ENCODE data around the gene SNAI3. TPM values are rescaled to one million over a fixed set of nuclear protein-coding genes. Genes with fewer than 3 reads are reported as not detected.

The SNAI3 gene
- total and polyA plus RNA-seq, 2 of the 8 experiments (the other 6 are each of a cell fraction or from before 2014, with no cell fraction given): 8.5 to 13.3 TPM

- Histone ChIP-seq H4K91ac (replicated peaks; ENCODE audit: insufficient read length, low read length) (no peak overlapping the region), H3K36me3 (ENCODE audit: control insufficient read depth in 2 of 4, insufficient read depth in 4 of 4, low read length in 3 of 4) (peaks cover 3 to 22% (median 4%) of the 10 kb centered on the region in 4 experiments; a peak in 6 of 8 replicates), H2BK15ac (ENCODE audit: low read length) (no peak overlapping the region), H3K4me1 (replicated peaks in 1 of 4; ENCODE audit: control insufficient read depth in 3 of 4, insufficient read depth in 4 of 4, low read length in 3 of 4) (peaks cover 0 to 3% (median 0%) of the 10 kb centered on the region in 4 experiments; a peak in 2 of 7 replicates), H4K8ac (ENCODE audit: extremely low read depth, insufficient read depth, low read length) (peak overlapping the region; percentile 16; the same call in 1 of the 2 replicates), H2AK5ac (ENCODE audit: low read depth, low read length) (no peak overlapping the region), H3K79me1 (ENCODE audit: low read depth, low read length) (peaks cover 2% of the 10 kb centered on the region; the same call in 1 of the 2 replicates), H3K4me2 (ENCODE audit: insufficient read depth in 1 of 2, low read depth in 2 of 2, low read length in 2 of 2) (no peak overlapping the region), H2BK5ac (ENCODE audit: low read depth, low read length) (no peak overlapping the region), H3K23ac (ENCODE audit: insufficient read length) (no peak overlapping the region), H3K9me3 (ENCODE audit: insufficient read depth in 2 of 2, low read depth in 1 of 2, low read length in 1 of 2) (no peaks in the 10 kb centered on the region), H3K56ac (replicated peaks; ENCODE audit: insufficient read length, low read depth, low read length) (no peak overlapping the region), H2BK12ac (ENCODE audit: low read depth, low read length) (no peak overlapping the region), H3K27me3 (replicated peaks in 1 of 4; ENCODE audit: control insufficient read depth in 3 of 4, extremely low read depth in 1 of 4, insufficient read depth in 3 of 4, low read length in 3 of 4) (no peaks in the 10 kb centered on the region), H2AFZ (ENCODE audit: low read length) (no peak overlapping the region), H3K79me2 (ENCODE audit: control insufficient read depth in 1 of 2, insufficient read depth in 2 of 2, low read length in 2 of 2) (peaks cover 0 to 33% of the 10 kb centered on the region in 2 experiments; a peak in 3 of 4 replicates), H3K23me2 (ENCODE audit: low read depth, low read length) (peaks cover 7% of the 10 kb centered on the region; the same call in 1 of the 2 replicates), H3K18ac (ENCODE audit: extremely low read depth, low read length) (no peak overlapping the region), H2BK20ac (ENCODE audit: low read length) (no peak overlapping the region), H3K9ac (replicated peaks in 1 of 4; ENCODE audit: extremely low read depth in 1 of 4, low read depth in 3 of 4, low read length in 3 of 4) (no peak overlapping the region), H3K4me3 (ENCODE audit: extremely low read depth in 1 of 4, insufficient read depth in 2 of 4, low read depth in 3 of 4, low read length in 4 of 4) (no peak overlapping the region), H3K27ac (ENCODE audit: low read depth, low read length) (no peak overlapping the region), H3K4ac (replicated peaks; ENCODE audit: insufficient read length, low read depth, low read length) (no peak overlapping the region), H2BK120ac (replicated peaks; ENCODE audit: low read depth, low read length) (no peak overlapping the region), H4K5ac (ENCODE audit: insufficient read length, low read depth, low read length) (no peak overlapping the region), H4K20me1 (replicated peaks in 1 of 2; ENCODE audit: control insufficient read depth in 1 of 2, insufficient read depth in 2 of 2, low read length in 2 of 2) (peaks cover 2 to 27% of the 10 kb centered on the region in 2 experiments), H3K14ac (ENCODE audit: insufficient read length) (no peak overlapping the region)
- DNase-seq (ENCODE audit: low read depth in 1 of 2, low spot score in 2 of 2) (no peak), FAIRE-seq (no peak)
- CTCF ChIA-PET (ENCODE audit: partially characterized antibody): interaction anchor here (1.5 kb wide), 1 partner anchor 14 kb away, joined by 5 read pairs; no protein-coding TSS in a partner anchor
- WGBS, 2 experiments (ENCODE audit: extremely low coverage in 1 of 2, insufficient coverage in 1 of 2, insufficient read length in 1 of 2, insufficient replicate concordance in 2 of 2, low coverage in 1 of 2, low lambda C conversion rate in 2 of 2, missing lambda C conversion rate in 1 of 2): 92% methylated on average over 25 of the region's 25 CpGs; no CpG with 5 or more reads in 1 of the 2 experiments
- POLR2A ChIA-PET (ENCODE audit: partially characterized antibody): interaction anchor here (1.2 to 2.3 kb wide), 3 partner anchors 9 to 28 kb away, joined by 3 to 6 read pairs (median 4); no protein-coding TSS in a partner anchor
- TF ChIP-seq BCL11A (IDR thresholded peaks at IDR 0.05; ENCODE audit: low read depth in 2 of 2, low read length in 2 of 2) (no peak), MAFK (IDR thresholded peaks at IDR 0.05; ENCODE audit: low read depth, low read length) (no peak), GABPA (IDR thresholded peaks at IDR 0.05; ENCODE audit: borderline replicate concordance, insufficient read depth, low read length) (no peak), TCF12 (IDR thresholded peaks at IDR 0.05; ENCODE audit: low read depth, low read length) (no peak)
Observed at GRCh38 chr16:88659160-88659559, 27.1 kb downstream of the SNAI3 start.

Measured in H1 (cell line).